Astrocyte of the spinal cord (primary cell): ENCODE measurements around the gene BRF1.

Experiments used
- DNase-seq: peaks from one replicate; pipeline ENCODE4 v3.0.0; 2011; ENCODE audit warnings: low read depth, low spot score
- H3K4me3 ChIP-seq: 2 replicates; pipeline ENCODE4 v1.5.1; 2011; ENCODE audit warnings: low read depth, mild to moderate bottlenecking, low read length, moderate library complexity
- in situ Hi-C: cut with HindIII; loops from 2 replicates; pipeline ENCODE4 v1.10.0; 2017; ENCODE audit warnings: low sequenced_read_pairs
- TF ChIP-seq, protein P1 (sequence below): IDR thresholded peaks from 2 replicates; pipeline ENCODE4 v1.5.1; 2012; ENCODE audit warnings: low read depth, mild to moderate bottlenecking, low read length, inconsistent platforms

BRF1 gene

GRCh38 chr14:105324080-105324778, 23.4 kb upstream of the BRF1 start:
- H3K4me3 ChIP-seq = no peak overlapping the region
- in situ Hi-C loops = no loop called here
- TF ChIP-seq, protein P1, sequence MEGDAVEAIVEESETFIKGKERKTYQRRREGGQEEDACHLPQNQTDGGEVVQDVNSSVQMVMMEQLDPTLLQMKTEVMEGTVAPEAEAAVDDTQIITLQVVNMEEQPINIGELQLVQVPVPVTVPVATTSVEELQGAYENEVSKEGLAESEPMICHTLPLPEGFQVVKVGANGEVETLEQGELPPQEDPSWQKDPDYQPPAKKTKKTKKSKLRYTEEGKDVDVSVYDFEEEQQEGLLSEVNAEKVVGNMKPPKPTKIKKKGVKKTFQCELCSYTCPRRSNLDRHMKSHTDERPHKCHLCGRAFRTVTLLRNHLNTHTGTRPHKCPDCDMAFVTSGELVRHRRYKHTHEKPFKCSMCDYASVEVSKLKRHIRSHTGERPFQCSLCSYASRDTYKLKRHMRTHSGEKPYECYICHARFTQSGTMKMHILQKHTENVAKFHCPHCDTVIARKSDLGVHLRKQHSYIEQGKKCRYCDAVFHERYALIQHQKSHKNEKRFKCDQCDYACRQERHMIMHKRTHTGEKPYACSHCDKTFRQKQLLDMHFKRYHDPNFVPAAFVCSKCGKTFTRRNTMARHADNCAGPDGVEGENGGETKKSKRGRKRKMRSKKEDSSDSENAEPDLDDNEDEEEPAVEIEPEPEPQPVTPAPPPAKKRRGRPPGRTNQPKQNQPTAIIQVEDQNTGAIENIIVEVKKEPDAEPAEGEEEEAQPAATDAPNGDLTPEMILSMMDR = no peak
- DNase-seq = no peak

- in situ Hi-C loops = no loop called here
- TF ChIP-seq, protein P1 = no peak
- H3K4me3 ChIP-seq = no peak overlapping the region
- no peak for DNase-seq
Measured at GRCh38 chr14:105323663-105324062, 22.9 kb upstream of the BRF1 start.

- no peak for DNase-seq
- TF ChIP-seq, protein P1 = no peak
- in situ Hi-C loops = no loop called here
- no peak overlapping the region for H3K4me3 ChIP-seq
Measured at GRCh38 chr14:105322791-105323556, 22.2 kb upstream of the BRF1 start.

DNA sequence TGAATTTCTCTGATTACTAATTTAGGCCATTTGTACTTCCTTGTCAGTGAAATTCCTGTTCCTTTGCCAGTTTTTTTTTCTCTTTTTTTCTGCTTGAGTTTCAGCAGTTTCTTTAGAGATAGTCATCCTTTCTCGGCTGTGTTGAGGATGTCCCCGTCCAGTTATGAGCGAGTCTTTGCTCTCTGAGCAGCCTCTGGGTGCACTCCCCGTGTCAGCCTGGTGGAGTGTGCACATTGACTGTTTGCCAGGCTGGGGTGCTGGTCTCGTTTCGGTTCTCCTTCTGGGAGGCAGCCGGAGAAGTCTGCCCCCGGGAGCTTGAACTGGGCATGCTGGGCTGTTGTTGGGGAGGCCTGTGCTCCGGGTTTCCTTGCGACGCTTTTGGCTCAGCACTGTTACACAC, 16.7 kb upstream of the BRF1 start:
- TF ChIP-seq, protein P1 = no peak
- DNase-seq = peak; percentile 33
- no peak overlapping the region for H3K4me3 ChIP-seq
- in situ Hi-C loops = no loop called here

- DNase-seq = no peak
- no peak overlapping the region for H3K4me3 ChIP-seq
- TF ChIP-seq, protein P1 = no peak
- in situ Hi-C loops = no loop called here
Measured at GRCh38 chr14:105316968-105317510, 16.2 kb upstream of the BRF1 start.

- in situ Hi-C loops = no loop called here
- no peak for DNase-seq
- TF ChIP-seq, protein P1 = no peak
- no peak overlapping the region for H3K4me3 ChIP-seq
Measured at GRCh38 chr14:105316577-105316941, 15.8 kb upstream of the BRF1 start.
